ENCODE measurements around the gene MAP3K5.

Gene MAP3K5

GRCh38 chr6:136772685-136773472 is 19.4 kb downstream of the MAP3K5 start:
- no peak for DNase-seq

- DNase-seq: no peak
These were observed 21.0 kb downstream of the MAP3K5 start for GRCh38 chr6:136771306-136771705.

- no peak for DNase-seq
These were observed 22.5 kb downstream of the MAP3K5 start for GRCh38 chr6:136769759-136770158.

DNA sequence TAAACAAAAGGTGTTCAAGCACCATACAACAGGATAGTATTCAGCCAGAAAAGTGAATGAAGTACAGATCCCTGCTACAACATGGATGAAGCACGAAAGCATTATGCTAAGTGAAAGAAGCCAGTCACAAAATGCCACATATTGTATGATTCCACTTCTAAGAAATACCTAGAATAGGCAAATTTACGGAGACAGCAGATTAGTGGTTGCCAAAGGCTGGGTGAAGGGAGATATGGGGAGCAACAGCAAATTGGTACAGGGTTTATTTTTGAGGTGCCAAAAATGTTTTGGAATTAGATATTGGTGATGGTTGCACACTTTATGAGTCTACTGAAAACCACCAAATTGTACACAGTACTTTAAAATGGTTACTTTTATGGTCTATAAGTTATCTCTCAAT is 23.2 kb downstream of the MAP3K5 start:
- DNase-seq: peak; percentile 65

DNA sequence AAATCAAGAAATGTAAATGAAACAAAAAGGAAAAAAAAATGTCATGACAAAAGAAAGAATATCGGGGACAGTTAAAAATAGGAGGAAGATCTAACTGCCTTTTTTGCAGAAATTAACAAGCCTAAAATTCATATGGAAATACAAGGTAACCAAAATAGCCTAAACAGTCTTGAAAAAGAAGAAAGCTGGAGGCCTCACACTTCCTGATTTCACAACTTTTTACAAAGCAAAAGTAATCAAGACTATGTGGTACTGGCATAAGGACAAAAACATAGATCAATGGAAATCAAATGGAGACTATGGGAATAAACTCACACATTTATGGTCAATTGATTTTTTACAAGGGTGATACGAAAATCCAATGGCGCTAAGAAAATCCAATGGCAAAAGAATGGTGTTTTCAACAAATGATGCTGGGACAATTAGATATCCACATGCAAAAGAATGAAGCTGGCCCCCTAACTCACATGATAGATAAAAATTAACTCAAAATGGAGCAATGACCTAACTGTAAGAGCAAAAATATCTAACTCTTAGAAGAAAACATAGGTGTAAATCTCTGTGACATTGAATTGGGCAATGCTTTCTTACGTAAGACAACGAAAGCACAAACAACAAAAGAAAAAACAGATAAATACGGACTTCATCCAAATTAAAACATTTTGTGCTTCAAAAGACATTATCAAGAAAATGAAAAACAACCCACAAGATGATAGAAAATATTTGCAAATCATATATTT is 24.5 kb downstream of the MAP3K5 start:
- DNase-seq: no peak

- no peak for DNase-seq
These were observed 25.2 kb downstream of the MAP3K5 start for GRCh38 chr6:136767103-136767502.

DNA sequence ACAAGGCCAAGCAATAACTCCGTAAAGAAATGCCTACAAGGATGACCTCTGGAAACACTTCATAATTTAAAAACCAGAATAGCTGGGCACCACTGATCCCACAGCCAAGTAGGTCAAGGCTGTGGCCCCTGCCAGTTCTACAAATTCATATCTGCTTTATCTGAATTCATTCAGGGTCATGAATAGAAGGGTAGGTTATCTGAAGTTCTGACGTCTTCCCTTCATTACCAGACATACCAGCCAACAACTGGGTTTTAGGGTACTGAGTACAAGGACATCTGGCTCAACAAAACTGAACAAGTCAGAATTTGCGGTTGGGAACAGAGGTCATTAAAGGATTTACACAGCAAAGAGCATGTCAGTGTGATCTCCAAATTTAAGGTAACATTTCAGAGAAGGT is 26.0 kb downstream of the MAP3K5 start:
- DNase-seq: no peak

GRCh38 chr6:136764517-136764993 is 27.7 kb downstream of the MAP3K5 start:
- DNase-seq: no peak

DNA sequence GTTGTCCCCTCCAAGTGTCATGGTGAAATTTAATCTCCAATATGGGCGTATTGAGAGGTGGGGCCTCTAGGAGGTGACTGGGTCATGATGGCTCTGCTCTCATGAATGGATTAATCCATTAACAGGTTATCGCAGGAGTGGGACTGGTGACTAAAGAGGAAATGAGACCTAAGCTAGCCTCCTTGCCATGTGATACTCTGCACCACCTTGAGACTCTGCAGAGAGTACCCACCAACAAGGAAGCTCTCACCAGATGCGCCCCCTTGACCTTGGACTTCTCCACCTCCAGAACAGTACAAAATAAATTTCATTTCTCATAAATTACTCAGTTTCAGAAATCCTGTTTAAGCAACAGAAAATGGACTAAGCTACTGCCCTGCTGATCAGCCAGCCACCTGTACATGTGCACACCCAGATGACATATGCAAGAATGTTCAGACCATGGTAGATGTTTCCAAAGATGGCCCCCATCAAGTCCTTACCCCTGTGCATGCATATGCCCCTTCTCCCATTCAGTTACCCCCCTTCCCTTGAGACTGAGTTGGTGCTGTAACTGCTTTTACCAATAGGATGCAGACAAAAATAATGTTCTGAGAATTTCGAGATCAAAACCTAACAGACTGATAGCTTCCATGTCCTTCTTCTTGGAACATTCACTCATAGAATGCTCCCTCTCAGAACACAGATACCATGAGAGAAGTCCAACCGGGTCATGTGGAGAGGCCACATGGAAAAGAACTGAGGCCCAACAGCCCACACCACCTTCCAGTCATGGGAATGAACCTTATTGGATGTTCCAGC is 28.4 kb downstream of the MAP3K5 start:
- no peak for DNase-seq

GRCh38 chr6:136763255-136763654 is 29.0 kb downstream of the MAP3K5 start:
- no peak for DNase-seq

DNA sequence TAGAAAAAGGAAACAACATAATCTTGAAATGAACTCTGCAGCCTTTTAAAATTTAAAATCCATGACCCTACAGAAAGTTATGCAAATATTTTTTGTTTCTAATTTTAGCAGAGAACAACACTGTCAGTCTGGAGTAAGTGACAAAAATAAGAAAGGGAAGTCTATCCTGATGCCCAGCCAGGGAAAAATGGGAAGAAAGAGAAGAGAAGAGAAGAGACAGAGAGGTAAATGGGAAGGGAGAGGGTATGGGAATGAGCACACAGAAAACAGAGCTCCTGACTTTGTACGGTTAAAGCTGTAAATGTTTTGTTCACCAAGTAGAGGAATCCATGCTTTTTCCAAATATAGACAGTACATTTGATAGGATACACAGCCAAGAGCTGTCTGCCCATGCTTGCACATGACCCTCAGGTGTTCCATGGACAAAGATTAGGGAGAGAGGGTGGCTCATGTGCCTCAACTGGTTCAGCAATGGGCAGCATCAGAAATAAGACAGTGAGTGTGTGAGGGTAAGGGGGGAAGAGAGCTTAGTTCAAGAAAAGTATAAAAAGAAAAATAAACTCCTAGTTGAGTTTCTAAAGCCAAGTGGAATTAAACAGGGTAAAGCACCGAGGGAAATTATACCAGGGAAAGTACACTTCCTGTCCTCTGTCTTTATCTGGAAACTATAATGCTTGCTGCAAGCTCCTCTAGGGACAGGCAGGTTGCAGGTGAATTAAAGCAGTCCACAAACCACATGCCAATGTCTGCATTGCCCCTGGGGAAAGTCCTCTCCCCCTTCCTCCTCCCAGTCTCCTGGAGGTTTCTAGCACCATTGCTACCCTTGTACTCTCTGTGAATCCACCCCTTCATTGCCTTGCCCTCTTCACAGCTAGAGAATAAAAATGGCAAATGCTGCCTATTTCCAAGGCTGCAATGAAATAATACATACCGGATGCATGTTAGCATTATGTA is 30.0 kb downstream of the MAP3K5 start:
- DNase-seq: no peak

GRCh38 chr6:136761227-136761922 is 30.9 kb downstream of the MAP3K5 start:
- peak; percentile 83 for DNase-seq

DNA sequence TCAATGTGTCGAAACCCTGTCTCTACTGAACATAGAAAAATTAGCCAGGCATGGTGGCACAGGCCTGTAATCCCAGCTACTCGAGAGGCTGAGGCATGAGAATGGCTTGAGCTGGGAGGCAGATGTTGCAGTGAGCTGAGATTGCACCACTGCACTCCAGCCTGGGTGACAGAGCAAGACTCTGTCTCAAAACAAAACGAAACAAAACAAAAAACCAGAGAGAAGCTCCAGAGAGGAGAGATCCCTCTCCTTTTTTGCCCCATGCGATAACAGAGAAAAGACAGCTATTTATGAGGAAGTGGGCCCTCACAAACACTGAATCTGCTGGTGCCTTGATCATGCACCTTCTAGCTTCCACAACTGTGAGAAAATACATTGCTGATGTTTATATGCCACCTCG is 31.5 kb downstream of the MAP3K5 start:
- DNase-seq: peak; percentile 58

DNA sequence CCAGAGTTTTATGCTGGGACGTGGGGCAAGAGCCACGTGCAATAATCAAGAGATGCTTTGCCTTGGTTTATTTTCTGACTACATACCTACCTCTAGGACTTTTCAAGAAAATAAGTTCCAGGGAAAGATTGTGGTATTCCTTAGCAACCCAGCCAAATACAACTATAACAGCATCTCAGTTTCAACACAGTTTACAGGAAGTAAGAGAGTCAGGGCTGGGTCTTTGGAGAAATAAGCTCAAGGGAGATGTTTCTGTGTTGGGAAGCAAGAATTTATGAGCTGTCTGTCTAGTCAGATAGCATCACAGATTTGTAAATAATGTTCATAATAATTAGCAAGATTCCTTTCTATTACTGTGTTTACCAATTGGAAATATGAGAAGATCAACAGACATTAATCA is 35.1 kb downstream of the MAP3K5 start:
- no peak for DNase-seq

GRCh38 chr6:136754820-136755219 is 37.5 kb downstream of the MAP3K5 start:
- DNase-seq: no peak

- no peak for DNase-seq
These were observed 38.7 kb downstream of the MAP3K5 start for GRCh38 chr6:136753624-136754023.

GRCh38 chr6:136752554-136752953 is 39.7 kb downstream of the MAP3K5 start:
- no peak for DNase-seq

DNA sequence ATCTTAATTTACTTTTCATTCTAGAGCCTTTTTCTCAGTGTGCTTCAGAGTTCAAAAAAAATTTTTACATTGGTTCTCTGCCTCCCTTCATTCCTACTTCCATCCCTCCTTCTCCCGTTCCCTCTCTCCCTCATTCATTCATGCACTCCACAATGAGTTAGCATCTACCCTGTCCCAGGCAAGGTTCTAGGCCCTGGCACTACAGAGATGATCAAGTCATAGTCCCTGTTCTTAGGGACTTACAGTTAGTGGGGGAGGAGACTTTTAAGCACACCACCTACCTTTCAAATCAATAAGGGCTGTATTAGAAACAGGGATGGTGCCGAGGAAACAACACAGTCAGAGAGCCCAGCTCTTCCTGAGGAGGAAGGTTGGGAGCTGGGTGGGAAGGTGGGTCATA is 40.3 kb downstream of the MAP3K5 start:
- DNase-seq: no peak

- DNase-seq: no peak
These were observed 40.7 kb downstream of the MAP3K5 start for GRCh38 chr6:136751522-136751956.

DNA sequence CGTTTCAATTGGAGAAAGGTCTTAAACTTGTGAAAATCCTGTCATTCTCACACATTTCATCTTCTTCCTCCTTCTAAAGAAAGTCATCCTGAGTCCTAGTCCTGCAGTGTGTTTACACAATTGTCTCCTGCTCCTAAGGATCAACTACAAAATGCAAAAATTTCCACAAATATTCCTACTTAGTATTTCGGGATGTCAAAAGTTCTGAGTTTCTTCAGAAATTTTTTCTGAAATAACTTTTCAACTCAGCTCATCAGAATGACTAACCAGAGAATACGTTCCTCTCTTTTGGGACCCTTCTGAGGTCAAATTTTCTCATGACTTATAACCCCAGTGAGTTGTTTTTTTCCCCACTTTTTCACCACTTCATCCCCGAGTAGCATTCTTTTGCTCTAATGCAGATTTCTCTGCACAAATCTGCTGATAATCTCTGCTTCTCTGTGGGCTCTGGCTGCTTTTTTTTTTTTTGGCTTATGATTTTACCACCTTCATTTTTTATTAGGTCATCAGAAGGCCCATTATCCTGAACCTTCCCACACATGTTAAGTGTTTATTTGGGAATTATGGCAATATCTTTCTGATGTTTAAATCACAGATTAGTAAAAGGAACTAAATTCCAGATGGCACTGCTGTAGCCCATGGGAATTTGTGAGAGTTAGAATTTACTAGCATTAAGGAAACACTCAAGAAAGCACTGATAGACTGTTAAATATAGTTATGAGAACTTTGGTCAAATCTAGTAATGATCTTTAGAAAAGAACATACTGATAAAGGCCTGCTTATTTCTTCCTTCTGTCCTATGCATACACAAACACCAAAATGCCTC is 41.4 kb downstream of the MAP3K5 start:
- no peak for DNase-seq

Measured in hematopoietic multipotent progenitor cell treated with erythropoietin and hydrocortisone succinate and interleukin-3 and kit ligand, for 6 days (in vitro differentiated cells).